ENCODE measurements around the gene PRAC1. TPM values are rescaled to one million over a fixed set of nuclear protein-coding genes. Genes with fewer than 3 reads are reported as not detected.

The PRAC1 gene
- total RNA-seq, 1 experiment from 2014 or later = not detected

- Histone ChIP-seq H3K9me2 (ENCODE audit: insufficient read depth) (no peaks in the 10 kb centered on the region), H2AFZ (ENCODE audit: low read depth, low read length, poor library complexity, severe bottlenecking) (no peak overlapping the region), H3K79me2 (ENCODE audit: insufficient read depth, low read length) (no peaks in the 10 kb centered on the region), H3K4me1 (ENCODE audit: control insufficient read depth in 1 of 2, insufficient read depth in 2 of 2, low read length in 2 of 2) (no peaks in the 10 kb centered on the region), H3K36me3 (ENCODE audit: control insufficient read depth in 1 of 2, insufficient read depth in 2 of 2, low read length in 2 of 2) (no peaks in the 10 kb centered on the region), H3K4me2 (ENCODE audit: low read length) (no peak overlapping the region), H3K4me3 (replicated peaks in 1 of 2; ENCODE audit: low read depth in 1 of 2, low read length in 2 of 2) (no peak overlapping the region), H3K9me3 (ENCODE audit: control insufficient read depth in 1 of 2, insufficient read depth in 1 of 2, low read depth in 1 of 2, low read length in 2 of 2) (no peaks in the 10 kb centered on the region), H3K9ac (ENCODE audit: low read length) (no peak overlapping the region), H4K20me1 (ENCODE audit: insufficient read depth) (no peaks in the 10 kb centered on the region), H3K27ac (ENCODE audit: low read depth, low read length) (no peak overlapping the region), H3K27me3 (ENCODE audit: insufficient read depth, low read length) (no peaks in the 10 kb centered on the region; the same call in 1 of the 2 replicates)
- ChIA-PET CTCF (interaction anchor here (1.1 to 1.3 kb wide), 3 partner anchors 21 to 112 kb away, joined by 3 to 6 read pairs (median 4); no protein-coding TSS in a partner anchor), RAD21 (ENCODE audit: low non-redundant PET in 1 of 2, low total read pairs in 2 of 2, uncharacterized antibody in 2 of 2, unreplicated experiment in 2 of 2) (no interaction called here), POLR2A (no interaction called here)
- intact Hi-C loops (cut with micrococcal nuclease) = no loop called here
- no TSS peak for BruUV-seq (replicated peaks)
- peak; percentile 73 for ATAC-seq
- TF ChIP-seq RAD21 (IDR thresholded peaks at IDR 0.05; ENCODE audit: low read depth) (no peak), ZFX (IDR thresholded peaks at IDR 0.05) (no peak), CTCF (IDR thresholded peaks at IDR 0.05 in 2 of 3, conservative IDR thresholded peaks at IDR 0.05 in 1 of 3; ENCODE audit: borderline replicate concordance in 1 of 3, insufficient read depth in 1 of 3, low read depth in 2 of 3, low read length in 2 of 3) (peak in 1 of 3 experiments; percentile 37; a peak in 2 of 6 replicates), TCF7L2 (IDR thresholded peaks at IDR 0.05; ENCODE audit: borderline replicate concordance, extremely low read depth, insufficient read depth, insufficient read length) (no peak), SRF (IDR thresholded peaks at IDR 0.05; ENCODE audit: low read depth) (no peak), ZBTB33 (IDR thresholded peaks at IDR 0.05; ENCODE audit: extremely low read depth, insufficient replicate concordance, low read length) (no peak)
- no peak for DNase-seq (ENCODE audit: low read depth, low spot score)
Measured at GRCh38 chr17:48767263-48767774, 45.0 kb upstream of the PRAC1 start.
